ENCODE results near the gene ZDHHC17.

DNA sequence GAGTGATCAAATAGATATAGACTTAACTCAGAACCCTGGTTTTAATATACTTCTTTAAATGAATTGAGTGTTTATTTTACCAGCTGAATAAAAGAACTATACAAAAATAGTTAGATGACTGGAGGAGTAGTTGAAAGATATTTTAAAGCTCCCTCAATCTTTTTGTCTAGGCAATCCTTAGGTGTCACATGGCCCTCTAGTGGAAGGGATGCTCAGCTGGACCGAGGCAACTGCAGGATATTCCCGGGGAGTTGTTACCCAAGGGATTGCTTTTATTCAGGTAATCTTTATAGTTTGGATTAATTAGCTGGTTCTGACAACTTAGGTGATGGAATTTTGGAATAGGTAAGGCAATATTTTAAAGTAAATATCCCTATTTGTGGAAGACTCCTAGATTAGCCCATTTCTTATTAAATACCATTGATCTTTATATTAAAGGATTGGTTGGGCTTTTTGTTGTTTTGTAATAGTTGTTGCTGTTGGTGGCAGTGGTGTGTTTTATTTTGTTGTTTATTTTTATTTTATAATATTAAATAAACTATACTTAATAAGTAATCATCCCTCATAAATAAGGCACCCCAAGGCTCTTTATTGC lies 57.1 kb downstream of the ZDHHC17 start:
- no peak for TF ChIP-seq TAF1 (IDR thresholded peaks at IDR 0.05; ENCODE audit: low read depth)
- peak; percentile 55 for TF ChIP-seq RAD21 (IDR thresholded peaks at IDR 0.05; ENCODE audit: low read depth)
- TF ChIP-seq YY1 (IDR thresholded peaks at IDR 0.05; ENCODE audit: low read depth) = no peak
- TF ChIP-seq, protein P1, sequence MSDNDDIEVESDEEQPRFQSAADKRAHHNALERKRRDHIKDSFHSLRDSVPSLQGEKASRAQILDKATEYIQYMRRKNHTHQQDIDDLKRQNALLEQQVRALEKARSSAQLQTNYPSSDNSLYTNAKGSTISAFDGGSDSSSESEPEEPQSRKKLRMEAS (IDR thresholded peaks at IDR 0.05) = no peak
- TF ChIP-seq REST (IDR thresholded peaks at IDR 0.05; ENCODE audit: low read depth) = no peak
- TF ChIP-seq EP300 (IDR thresholded peaks at IDR 0.05; ENCODE audit: borderline replicate concordance) = no peak
- TF ChIP-seq CREB1 (IDR thresholded peaks at IDR 0.05; ENCODE audit: low read depth) = no peak
- TF ChIP-seq, protein P2, sequence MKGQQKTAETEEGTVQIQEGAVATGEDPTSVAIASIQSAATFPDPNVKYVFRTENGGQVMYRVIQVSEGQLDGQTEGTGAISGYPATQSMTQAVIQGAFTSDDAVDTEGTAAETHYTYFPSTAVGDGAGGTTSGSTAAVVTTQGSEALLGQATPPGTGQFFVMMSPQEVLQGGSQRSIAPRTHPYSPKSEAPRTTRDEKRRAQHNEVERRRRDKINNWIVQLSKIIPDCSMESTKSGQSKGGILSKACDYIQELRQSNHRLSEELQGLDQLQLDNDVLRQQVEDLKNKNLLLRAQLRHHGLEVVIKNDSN (IDR thresholded peaks at IDR 0.05) = no peak
- no peak for TF ChIP-seq FOXM1 (IDR thresholded peaks at IDR 0.05; ENCODE audit: borderline replicate concordance, low read depth)
- TF ChIP-seq CEBPB (IDR thresholded peaks at IDR 0.05) = no peak

Measured in Ishikawa (cell line).